IMR-90 (cell line): ENCODE data around the gene PARD3. TPM values are rescaled to one million over a fixed set of nuclear protein-coding genes. Genes with fewer than 3 reads are reported as not detected.

Experiments
- ATAC-seq: fragments of 200-7000 bp; cut with Tn5 transposase; 2 replicates; pipeline ENCODE4 v1.9.1; 2020; ENCODE audit warnings: low read depth, mild to moderate bottlenecking, moderate library complexity
- BruUV-seq: library from RNA; stranded (reverse); fragments of 400-500 nt; replicated peaks from 2 replicates; lab custom pipeline; 2021; lab: Mats Ljungman, UMichigan
- CTCF ChIA-PET: fragments of 300-600 bp; formaldehyde crosslinking; extraction: SDS; loops from one replicate; lab custom pipeline; 2021; ENCODE audit warnings: antibody characterized with exemption; lab: Yijun Ruan, JAX
- POLR2A ChIA-PET: fragments of 300-600 bp; sonication (Branson Sonifier 250); formaldehyde crosslinking; loops from one replicate; lab custom pipeline; 2022; ENCODE audit warnings: antibody characterized with exemption; ENCODE audit not compliant: unreplicated experiment; lab: Charles Lee
- DNase-seq: peaks from one replicate; pipeline ENCODE4 v3.0.0; 2013
- H2AFZ ChIP-seq: replicated peaks from 2 replicates; pipeline ENCODE3; 2013; ENCODE audit warnings: low read length, mild to moderate bottlenecking; ENCODE audit not compliant: poor library complexity
- H2AK5ac ChIP-seq: 2 replicates; pipeline ENCODE4 v1.6.1; 2013; ENCODE audit warnings: low read depth, low read length, inconsistent platforms
- H2AK9ac ChIP-seq: replicated peaks from 2 replicates; pipeline ENCODE3; 2013; ENCODE audit warnings: mild to moderate bottlenecking, low read depth, low read length, moderate library complexity; ENCODE audit not compliant: poor library complexity
- H2BK120ac ChIP-seq: 2 replicates; pipeline ENCODE4 v1.6.1; 2013; ENCODE audit warnings: low read depth, low read length, inconsistent platforms
- H2BK15ac ChIP-seq: 3 replicates; pipeline ENCODE4 v1.6.1; 2013; ENCODE audit warnings: low read depth, low read length, inconsistent platforms
- H2BK20ac ChIP-seq: 2 replicates; pipeline ENCODE4 v1.6.1; 2013; ENCODE audit warnings: low read depth, mild to moderate bottlenecking, inconsistent platforms, low read length, moderate library complexity
- H2BK5ac ChIP-seq: 2 replicates; pipeline ENCODE4 v1.6.1; 2013; ENCODE audit warnings: mild to moderate bottlenecking, low read depth, low read length, inconsistent platforms; ENCODE audit not compliant: poor library complexity, severe bottlenecking
- H3K14ac ChIP-seq: replicated peaks from 2 replicates; pipeline ENCODE4 v1.6.1; 2013; ENCODE audit warnings: low read depth, low read length, inconsistent platforms
- H3K18ac ChIP-seq: 2 replicates; pipeline ENCODE4 v1.6.1; 2013; ENCODE audit warnings: low read depth, low read length, control low read depth
- H3K23ac ChIP-seq: 2 replicates; pipeline ENCODE4 v1.6.1; 2013; ENCODE audit warnings: low read depth, low read length, inconsistent platforms
- H3K27ac ChIP-seq: 2 replicates; pipeline ENCODE4 v1.5.1; 2013; ENCODE audit warnings: mild to moderate bottlenecking, control low read depth, low read length; ENCODE audit not compliant: insufficient read depth
- H3K27me3 ChIP-seq: 2 replicates; pipeline ENCODE4 v1.6.1; 2013; ENCODE audit warnings: low read length; ENCODE audit not compliant: control insufficient read depth, insufficient read depth
- H3K36me3 ChIP-seq: 2 replicates; pipeline ENCODE4 v1.6.1; 2013; ENCODE audit warnings: low read length, mixed read lengths; ENCODE audit not compliant: control insufficient read depth, insufficient read depth
- H3K4ac ChIP-seq: 2 replicates; pipeline ENCODE4 v1.6.1; 2013; ENCODE audit warnings: low read depth, low read length, inconsistent platforms
- H3K4me1 ChIP-seq: 2 replicates; pipeline ENCODE4 v1.6.1; 2013; ENCODE audit warnings: low read length, mixed read lengths; ENCODE audit not compliant: control insufficient read depth, insufficient read depth
- H3K4me2 ChIP-seq: 2 replicates; pipeline ENCODE4 v1.6.1; 2013; ENCODE audit warnings: low read depth, mild to moderate bottlenecking, control low read depth, low read length, moderate library complexity
- H3K4me3 ChIP-seq: 2 replicates; pipeline ENCODE4 v1.5.1; 2013; ENCODE audit warnings: low read depth, mild to moderate bottlenecking, control low read depth, low read length, moderate library complexity; ENCODE audit not compliant: insufficient read depth
- H3K56ac ChIP-seq: 2 replicates; pipeline ENCODE4 v1.6.1; 2013; ENCODE audit warnings: low read length, inconsistent platforms; ENCODE audit not compliant: insufficient read depth; ENCODE audit errors: extremely low read depth
- H3K79me1 ChIP-seq, 2 experiments: 2 replicates each; pipeline ENCODE4 v1.6.1; 2013; ENCODE audit warnings: low read length in 2 of 2, inconsistent platforms in 1 of 2, low read depth in 1 of 2
- H3K9ac ChIP-seq: 2 replicates; pipeline ENCODE4 v1.6.1; 2013; ENCODE audit warnings: low read depth, low read length, control low read depth
- H3K9me1 ChIP-seq: 2 replicates; pipeline ENCODE4 v1.6.1; 2013; ENCODE audit warnings: low read length, inconsistent platforms; ENCODE audit not compliant: insufficient read depth
- H3K9me3 ChIP-seq: 2 replicates; pipeline ENCODE4 v1.6.1; 2013; ENCODE audit warnings: low read length; ENCODE audit not compliant: control insufficient read depth, insufficient read depth
- H4K20me1 ChIP-seq: 2 replicates; pipeline ENCODE4 v1.6.1; 2013; ENCODE audit warnings: low read length, inconsistent platforms; ENCODE audit not compliant: insufficient read depth
- H4K5ac ChIP-seq: 2 replicates; pipeline ENCODE4 v1.6.1; 2013; ENCODE audit warnings: mild to moderate bottlenecking, low read depth, low read length, control low read depth
- H4K8ac ChIP-seq, 2 experiments: 2 replicates each; pipeline ENCODE4 v1.6.1; 2013; ENCODE audit warnings: low read depth in 2 of 2, low read length in 2 of 2, control low read depth in 1 of 2, inconsistent platforms in 1 of 2
- H4K91ac ChIP-seq: 2 replicates; pipeline ENCODE4 v1.6.1; 2013; ENCODE audit warnings: low read depth, low read length, inconsistent platforms; ENCODE audit not compliant: insufficient read depth
- ELK1 ChIP-seq: fragments of 150-350 bp; IDR thresholded peaks from 2 replicates; pipeline ENCODE4 v1.6.1; 2016; ENCODE audit warnings: low read depth, mild to moderate bottlenecking, low read length, moderate library complexity, borderline replicate concordance
- NFE2L2 ChIP-seq: fragments of 150-350 bp; IDR thresholded peaks from 2 replicates; pipeline ENCODE4 v1.6.1; 2016; ENCODE audit warnings: low read depth, mild to moderate bottlenecking, low read length
- WGBS, 2 experiments: methylation state at CpG; one replicate each; pipeline versions ENCODE4 v1.1.5 to v1.1.7; 2013; ENCODE audit warnings: missing lambda C conversion rate in 2 of 2; ENCODE audit not compliant: insufficient read length in 1 of 2; ENCODE audit errors: extremely low coverage in 2 of 2; 5-methylcytosine and 5-hydroxymethylcytosine counted together
- dilution Hi-C: fragments of 300-500 bp; cut with HindIII; formaldehyde crosslinking; loops from one replicate; pipeline ENCODE4 v1.14.3; 2018; ENCODE audit warnings: low sequenced_read_pairs; ENCODE audit not compliant: unreplicated experiment
- in situ Hi-C: fragments of 300-500 bp; cut with MboI; formaldehyde crosslinking; loops from 3 replicates; pipeline ENCODE4 v1.14.3; 2019; ENCODE audit warnings: low sequenced_read_pairs, inconsistent platforms, mixed read lengths
- intact Hi-C: fragments of 100-400 bp; cut with micrococcal nuclease; formaldehyde crosslinking; loops from 2 replicates; pipeline ENCODE4 v1.10.0; 2022
- polyA plus RNA-seq, 3 experiments: library from polyadenylated mRNA; depleted of rRNA; stranded (reverse); fragments of >200 nt; gene quantifications; 2 replicates each; pipeline ENCODE4 v1.2.3, GENCODE V29; 2012; ENCODE audit warnings: low replicate concordance in 1 of 3
- total RNA-seq: library from RNA; depleted of rRNA; stranded (reverse); fragments of >200 nt; gene quantifications from 2 replicates; pipeline ENCODE4 v1.2.3, GENCODE V29; 2012

The PARD3 gene
- total and polyA plus RNA-seq, 2 of the 4 experiments (the other 2 are of a cell fraction), result 14.6 to 37.5 TPM

- H3K9me3 ChIP-seq, result no peaks in the 10 kb centered on the region
- intact Hi-C loops (no loop called here), dilution Hi-C loops (no loop called here), in situ Hi-C loops (no loop called here)
- no peak overlapping the region for H2AK9ac ChIP-seq
- 0 out of 2 replicates have a peak, but pooled peaks cover 1% of the 10 kb centered on the region for H3K4me1 ChIP-seq
- no peak overlapping the region for H4K8ac ChIP-seq
- H3K36me3 ChIP-seq, result no peaks in the 10 kb centered on the region
- H4K5ac ChIP-seq, result no peak overlapping the region
- no peak overlapping the region for H2AFZ ChIP-seq
- H3K56ac ChIP-seq, result no peak overlapping the region
- H2AK5ac ChIP-seq, result no peak overlapping the region
- no peaks in the 10 kb centered on the region for H4K20me1 ChIP-seq
- no peak overlapping the region for H3K27ac ChIP-seq
- ChIA-PET POLR2A (no interaction called here), CTCF (no interaction called here)
- no TSS peak for BruUV-seq
- no peak overlapping the region for H3K18ac ChIP-seq
- TF ChIP-seq NFE2L2 (peak; percentile 12; the same call in 1 of the 2 replicates), ELK1 (no peak)
- no peak overlapping the region for H3K23ac ChIP-seq
- H4K91ac ChIP-seq, result no peak overlapping the region
- H3K79me1 ChIP-seq, result no peaks in the 10 kb centered on the region
- no peak overlapping the region for H3K14ac ChIP-seq
- no peak overlapping the region for H3K4me2 ChIP-seq
- WGBS, 2 experiments, result no CpG with 5 or more reads among the region's 3 CpGs
- H3K4me3 ChIP-seq, result no peak overlapping the region
- H3K27me3 ChIP-seq, result no peaks in the 10 kb centered on the region
- H3K9ac ChIP-seq, result no peak overlapping the region
- ATAC-seq (no peak), DNase-seq (no peak)
- H3K4ac ChIP-seq, result no peak overlapping the region
- H2BK15ac ChIP-seq, result no peak overlapping the region
- H2BK5ac ChIP-seq, result no peak overlapping the region
- H3K9me1 ChIP-seq, result peaks cover 2% of the 10 kb centered on the region; the same call in 1 of the 2 replicates
- no peak overlapping the region for H2BK120ac ChIP-seq
- no peak overlapping the region for H2BK20ac ChIP-seq
Observed at GRCh38 chr10:34178756-34179155, 636.3 kb downstream of the PARD3 start.
